ENCODE data around the gene UAP1. TPM values are rescaled to one million over a fixed set of nuclear protein-coding genes. Genes with fewer than 3 reads are reported as not detected.

UAP1 gene
- total RNA-seq, 1 donor from 2014 or later, result 29.4 TPM

DNA sequence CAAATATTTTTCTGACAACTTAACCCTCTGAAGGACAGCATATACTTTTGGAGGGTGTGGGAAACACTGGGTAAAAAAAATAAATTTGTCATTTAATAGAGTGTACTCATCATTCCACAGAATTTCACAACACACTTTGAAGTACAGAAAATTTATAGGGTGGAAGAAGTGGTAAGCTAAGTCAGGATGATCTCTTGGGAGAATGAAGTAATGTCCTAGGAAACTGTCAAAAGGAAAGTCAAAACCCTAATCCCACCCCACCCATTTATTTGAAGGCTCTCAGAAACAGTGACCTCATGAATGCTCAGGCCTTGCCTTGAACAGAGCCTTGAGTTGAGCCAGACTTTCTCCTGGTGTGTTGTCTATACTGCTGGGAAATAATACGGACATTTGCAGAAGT lies 7.3 kb upstream of the UAP1 start:
- Histone ChIP-seq H3K4me3 (no peak overlapping the region), H3K36me3 (no peaks in the 10 kb centered on the region), H3K9me3 (no peaks in the 10 kb centered on the region), H3K4me1 (no peaks in the 10 kb centered on the region), H3K27me3 (ENCODE audit: low read depth) (no peaks in the 10 kb centered on the region), H3K27ac (no peak overlapping the region)
- no peak for TF ChIP-seq CTCF (IDR thresholded peaks at IDR 0.05)
- DNase-seq, result no peak
- no peak for ATAC-seq
- intact Hi-C loops (cut with DNase I), result no loop called here

GRCh38 chr1:162557536-162557935 lies 4.0 kb upstream of the UAP1 start:
- TF ChIP-seq CTCF (IDR thresholded peaks at IDR 0.05), result no peak
- Histone ChIP-seq H3K9me3 (no peaks in the 10 kb centered on the region), H3K4me3 (no peak overlapping the region), H3K4me1 (peaks cover 15% of the 10 kb centered on the region), H3K27me3 (ENCODE audit: low read depth) (no peaks in the 10 kb centered on the region), H3K27ac (no peak overlapping the region), H3K36me3 (no peaks in the 10 kb centered on the region)
- no peak for ATAC-seq
- intact Hi-C loops (cut with DNase I), result no loop called here
- no peak for DNase-seq

GRCh38 chr1:162560303-162561036 lies 1.1 kb upstream of the UAP1 start:
- intact Hi-C loops (cut with DNase I), result no loop called here
- H3K27me3 ChIP-seq (ENCODE audit: low read depth), result no peaks in the 10 kb centered on the region
- peak; percentile 39 to 50 for ATAC-seq

DNA sequence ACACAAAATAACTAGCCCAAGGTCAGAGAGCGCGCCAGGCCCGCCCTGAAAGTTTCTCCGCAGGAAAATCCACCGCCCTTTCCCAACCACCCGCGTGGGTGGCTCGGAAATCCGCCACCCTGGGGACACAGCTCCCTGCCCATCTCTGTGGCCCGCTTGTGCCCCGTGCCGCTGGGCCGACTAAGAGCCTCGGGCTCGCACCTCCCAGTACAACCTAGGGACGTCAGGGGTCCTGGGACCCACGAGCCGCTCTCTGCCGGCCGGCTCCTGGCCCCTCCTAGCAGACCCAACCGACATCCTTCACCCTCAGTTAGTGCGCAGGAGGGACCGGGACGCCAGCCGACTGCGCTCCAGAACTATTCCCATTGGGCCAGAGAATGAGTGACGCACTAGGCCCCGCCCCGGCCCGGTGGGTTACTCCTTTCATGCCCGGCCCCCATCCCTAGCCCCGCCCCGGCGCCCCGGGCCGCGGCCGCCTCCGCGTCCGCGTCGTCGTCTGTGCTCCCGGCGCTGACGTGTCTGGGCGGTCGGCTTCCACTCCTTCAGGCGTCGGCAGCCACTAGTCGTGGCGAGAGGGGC lies 396 bp upstream of the UAP1 start:
- Histone ChIP-seq H3K36me3 (peaks cover 3% of the 10 kb centered on the region), H3K27ac (peak overlapping the region; percentile 93), H3K27me3 (ENCODE audit: low read depth) (no peaks in the 10 kb centered on the region), H3K9me3 (no peaks in the 10 kb centered on the region), H3K4me3 (peak overlapping the region; percentile 91), H3K4me1 (peaks cover 30% of the 10 kb centered on the region)
- ATAC-seq (peak; percentile 97 to 99), DNase-seq (peak; percentile 99)
- intact Hi-C loops (cut with DNase I), result no loop called here
- no peak for TF ChIP-seq CTCF (IDR thresholded peaks at IDR 0.05)

More at GRCh38 chr1:162560303-162561036, 1.1 kb upstream of the UAP1 start:
- peak overlapping the region; percentile 93 for H3K27ac ChIP-seq
- no peaks in the 10 kb centered on the region for H3K9me3 ChIP-seq
- no peak for TF ChIP-seq CTCF (IDR thresholded peaks at IDR 0.05)
- no peak for DNase-seq
- peaks cover 30% of the 10 kb centered on the region for H3K4me1 ChIP-seq
- no peaks in the 10 kb centered on the region for H3K36me3 ChIP-seq
- H3K4me3 ChIP-seq, result peak overlapping the region; percentile 91

DNA sequence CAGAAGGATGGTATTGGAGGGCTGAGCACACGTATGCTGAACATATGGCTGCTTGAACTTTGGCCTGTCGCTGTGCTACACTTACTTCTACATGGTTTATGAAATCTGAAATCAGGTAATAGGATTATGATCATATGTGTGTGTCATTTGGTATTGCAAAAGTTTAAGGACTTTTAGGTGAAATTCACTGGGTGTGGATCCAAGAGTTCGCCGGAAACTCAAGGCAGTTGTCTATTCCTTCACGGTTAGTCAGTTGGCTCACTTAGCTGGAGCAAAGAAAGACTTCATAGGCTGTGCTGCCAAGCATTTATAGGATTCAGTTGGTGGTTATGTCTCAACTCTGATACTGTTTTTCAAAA lies 927 bp downstream of the UAP1 start:
- H3K4me3 ChIP-seq, result peak overlapping the region; percentile 91
- intact Hi-C loops (cut with DNase I), result no loop called here
- H3K27ac ChIP-seq, result peak overlapping the region; percentile 93
- DNase-seq (no peak), ATAC-seq (no peak)
- TF ChIP-seq CTCF (IDR thresholded peaks at IDR 0.05), result no peak
- no peaks in the 10 kb centered on the region for H3K9me3 ChIP-seq
- peaks cover 30% of the 10 kb centered on the region for H3K4me1 ChIP-seq
- H3K36me3 ChIP-seq, result peaks cover 16% of the 10 kb centered on the region
- H3K27me3 ChIP-seq (ENCODE audit: low read depth), result no peaks in the 10 kb centered on the region
